ENCODE results near the gene ARRDC4.
"Not testable (repeated sequence)": the region's sequence is repeated elsewhere in the genome, so short reads cannot be mapped to it uniquely, and the experiment has no call there.

Gene ARRDC4

DNA sequence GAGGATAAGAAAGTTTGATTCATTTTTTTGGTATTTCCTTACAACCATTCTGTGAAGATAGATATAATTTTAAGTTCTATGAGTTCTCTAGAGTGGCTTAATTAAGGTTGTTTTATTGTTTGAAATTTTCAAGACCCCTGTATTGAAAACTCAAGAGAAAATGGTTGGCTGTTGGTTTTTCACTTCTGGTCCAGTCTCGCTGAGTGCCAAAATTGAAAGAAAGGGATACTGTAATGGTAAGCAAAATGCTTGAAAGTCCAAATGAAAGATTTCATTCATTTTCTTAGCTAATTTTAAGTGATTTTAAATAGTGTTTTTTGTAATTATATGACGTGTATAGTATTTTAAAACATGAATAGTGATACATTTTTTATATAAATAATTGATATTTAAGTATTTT, 7.4 kb downstream of the ARRDC4 start:
- Histone ChIP-seq H3K4me3 (ENCODE audit: low read depth, low read length) (no peak overlapping the region), H3K27me3 (ENCODE audit: control insufficient read depth, insufficient read depth, low read length) (no peaks in the 10 kb centered on the region), H3K4me1 (ENCODE audit: control insufficient read depth, insufficient read depth, low read length) (no peaks in the 10 kb centered on the region), H3K36me3 (ENCODE audit: control insufficient read depth, insufficient read depth, low read length) (no peaks in the 10 kb centered on the region), H3K9me3 (ENCODE audit: control insufficient read depth, insufficient read depth, low read length) (no peaks in the 10 kb centered on the region), H3K9ac (ENCODE audit: low read depth, low read length) (no peak overlapping the region)

GRCh38 chr15:97968380-97968779, 7.9 kb downstream of the ARRDC4 start:
- no peaks in the 10 kb centered on the region for H3K36me3 ChIP-seq (ENCODE audit: control insufficient read depth, insufficient read depth, low read length)
- H3K9ac ChIP-seq (ENCODE audit: low read depth, low read length) = no peak overlapping the region
- H3K4me3 ChIP-seq (ENCODE audit: low read depth, low read length) = no peak overlapping the region
- no peaks in the 10 kb centered on the region for H3K27me3 ChIP-seq (ENCODE audit: control insufficient read depth, insufficient read depth, low read length)
- no peaks in the 10 kb centered on the region for H3K4me1 ChIP-seq (ENCODE audit: control insufficient read depth, insufficient read depth, low read length)
- no peaks in the 10 kb centered on the region for H3K9me3 ChIP-seq (ENCODE audit: control insufficient read depth, insufficient read depth, low read length)

GRCh38 chr15:97972366-97972765, 11.9 kb downstream of the ARRDC4 start:
- Histone ChIP-seq H3K9ac (ENCODE audit: low read depth, low read length) (no peak overlapping the region), H3K27me3 (ENCODE audit: control insufficient read depth, insufficient read depth, low read length) (no peaks in the 10 kb centered on the region)

GRCh38 chr15:97976129-97976528, 15.6 kb downstream of the ARRDC4 start:
- Histone ChIP-seq H3K27me3 (ENCODE audit: control insufficient read depth, insufficient read depth, low read length) (no peaks in the 10 kb centered on the region), H3K9me3 (ENCODE audit: control insufficient read depth, insufficient read depth, low read length) (no peaks in the 10 kb centered on the region), H3K9ac (ENCODE audit: low read depth, low read length) (no peak overlapping the region), H3K4me3 (ENCODE audit: low read depth, low read length) (no peak overlapping the region), H3K4me1 (ENCODE audit: control insufficient read depth, insufficient read depth, low read length) (no peaks in the 10 kb centered on the region), H3K36me3 (ENCODE audit: control insufficient read depth, insufficient read depth, low read length) (no peaks in the 10 kb centered on the region)

More at GRCh38 chr15:97972366-97972765, 11.9 kb downstream of the ARRDC4 start:
- H3K9me3 ChIP-seq (ENCODE audit: control insufficient read depth, insufficient read depth, low read length) = no peaks in the 10 kb centered on the region
- no peaks in the 10 kb centered on the region for H3K4me1 ChIP-seq (ENCODE audit: control insufficient read depth, insufficient read depth, low read length)
- H3K4me3 ChIP-seq (ENCODE audit: low read depth, low read length) = no peak overlapping the region
- no peaks in the 10 kb centered on the region for H3K36me3 ChIP-seq (ENCODE audit: control insufficient read depth, insufficient read depth, low read length)

- H3K9ac ChIP-seq (ENCODE audit: low read depth, low read length) = no peak overlapping the region
- no peaks in the 10 kb centered on the region for H3K36me3 ChIP-seq (ENCODE audit: control insufficient read depth, insufficient read depth, low read length)
- no peak overlapping the region for H3K4me3 ChIP-seq (ENCODE audit: low read depth, low read length)
- no peaks in the 10 kb centered on the region for H3K27me3 ChIP-seq (ENCODE audit: control insufficient read depth, insufficient read depth, low read length)
- H3K4me1 ChIP-seq (ENCODE audit: control insufficient read depth, insufficient read depth, low read length) = no peaks in the 10 kb centered on the region
- no peaks in the 10 kb centered on the region for H3K9me3 ChIP-seq (ENCODE audit: control insufficient read depth, insufficient read depth, low read length)
These were observed 16.4 kb downstream of the ARRDC4 start for GRCh38 chr15:97976766-97977503.

DNA sequence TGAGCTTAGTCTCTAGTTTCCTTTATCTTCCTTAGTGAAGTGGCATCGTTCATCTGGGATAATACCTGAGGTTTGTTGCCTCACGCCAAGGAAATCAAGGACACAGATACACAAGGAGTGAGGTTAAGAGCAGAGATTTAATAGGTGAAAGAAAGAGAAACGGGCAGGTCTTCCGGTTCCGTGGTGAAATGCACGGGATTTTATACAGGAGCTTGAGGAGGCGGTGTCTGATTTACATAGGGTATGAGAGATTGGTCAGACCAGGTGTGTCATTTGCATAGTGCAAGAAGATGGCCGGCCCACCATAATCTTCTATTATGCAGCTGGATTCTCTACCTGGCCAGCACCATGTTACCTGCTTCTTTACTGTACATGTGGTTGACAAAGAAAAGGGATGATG, 17.2 kb downstream of the ARRDC4 start:
- Histone ChIP-seq H3K4me3 (ENCODE audit: low read depth, low read length) (no peak overlapping the region), H3K4me1 (ENCODE audit: control insufficient read depth, insufficient read depth, low read length) (no peaks in the 10 kb centered on the region), H3K9me3 (ENCODE audit: control insufficient read depth, insufficient read depth, low read length) (no peaks in the 10 kb centered on the region), H3K9ac (ENCODE audit: low read depth, low read length) (no peak overlapping the region), H3K27me3 (ENCODE audit: control insufficient read depth, insufficient read depth, low read length) (no peaks in the 10 kb centered on the region), H3K36me3 (ENCODE audit: control insufficient read depth, insufficient read depth, low read length) (no peaks in the 10 kb centered on the region)

DNA sequence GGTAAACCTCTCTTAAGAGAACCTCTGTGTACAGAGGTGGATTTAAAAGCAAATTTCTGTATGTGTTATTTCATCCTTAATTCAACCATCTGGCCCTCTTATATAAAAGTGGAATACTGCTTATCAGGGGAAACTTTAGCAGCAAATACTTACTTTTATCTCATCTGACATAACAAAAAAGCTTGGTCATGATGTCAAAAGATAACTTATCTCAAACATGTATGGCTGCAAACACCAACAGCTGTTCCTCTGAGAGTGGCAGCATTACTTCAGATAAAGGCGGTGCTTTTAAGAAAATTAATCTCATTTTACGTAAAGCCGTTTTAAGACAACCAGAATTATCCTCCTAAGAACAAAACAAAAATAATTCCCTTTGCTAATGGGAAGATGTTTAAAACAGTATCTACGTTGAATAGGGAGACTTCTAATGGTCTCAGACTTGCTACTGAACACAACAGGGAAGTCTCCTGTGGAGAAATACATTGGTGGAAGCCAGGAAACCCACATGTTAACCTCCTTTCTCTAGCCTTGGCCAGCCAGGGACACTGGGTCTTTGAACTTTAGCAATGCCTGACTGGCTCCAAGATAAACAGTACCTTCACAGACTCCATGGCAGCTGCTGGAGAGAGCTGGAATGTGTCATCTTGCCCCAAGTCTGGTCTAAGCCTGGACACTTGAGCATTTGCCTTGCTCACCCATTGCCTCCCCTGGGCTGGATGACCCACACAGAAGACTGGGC, 18.1 kb downstream of the ARRDC4 start:
- H3K4me1 ChIP-seq (ENCODE audit: control insufficient read depth, insufficient read depth, low read length) = no peaks in the 10 kb centered on the region

DNA sequence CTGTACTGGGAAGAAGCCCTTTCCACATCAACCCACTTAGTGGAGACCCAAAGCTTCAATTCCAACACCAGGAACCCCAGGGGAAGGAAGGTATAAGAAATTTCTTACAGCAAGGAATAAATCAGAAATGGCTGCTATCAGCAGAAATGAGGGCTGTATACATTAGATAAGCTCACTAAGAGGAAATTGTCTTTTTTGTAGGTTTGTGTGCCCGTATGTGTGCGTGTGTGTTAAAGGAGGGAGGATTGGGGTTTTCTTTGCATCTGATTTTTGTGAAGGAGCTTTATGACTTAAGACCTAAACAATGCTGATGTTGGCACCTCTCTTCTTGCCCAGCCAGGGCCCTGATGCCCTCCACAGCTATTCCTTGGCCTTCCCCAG, 18.6 kb downstream of the ARRDC4 start:
- Histone ChIP-seq H3K4me3 (ENCODE audit: low read depth, low read length) (no peak overlapping the region), H3K36me3 (ENCODE audit: control insufficient read depth, insufficient read depth, low read length) (no peaks in the 10 kb centered on the region), H3K27me3 (ENCODE audit: control insufficient read depth, insufficient read depth, low read length) (no peaks in the 10 kb centered on the region), H3K9me3 (ENCODE audit: control insufficient read depth, insufficient read depth, low read length) (no peaks in the 10 kb centered on the region), H3K9ac (ENCODE audit: low read depth, low read length) (no peak overlapping the region), H3K4me1 (ENCODE audit: control insufficient read depth, insufficient read depth, low read length) (no peaks in the 10 kb centered on the region)

More for the DNA sequence above, 18.1 kb downstream of the ARRDC4 start:
- H3K4me3 ChIP-seq (ENCODE audit: low read depth, low read length) = no peak overlapping the region
- H3K9me3 ChIP-seq (ENCODE audit: control insufficient read depth, insufficient read depth, low read length) = no peaks in the 10 kb centered on the region
- H3K9ac ChIP-seq (ENCODE audit: low read depth, low read length) = no peak overlapping the region
- no peaks in the 10 kb centered on the region for H3K27me3 ChIP-seq (ENCODE audit: control insufficient read depth, insufficient read depth, low read length)
- no peaks in the 10 kb centered on the region for H3K36me3 ChIP-seq (ENCODE audit: control insufficient read depth, insufficient read depth, low read length)

- Histone ChIP-seq H3K36me3 (ENCODE audit: control insufficient read depth, insufficient read depth, low read length) (no peaks in the 10 kb centered on the region), H3K27me3 (ENCODE audit: control insufficient read depth, insufficient read depth, low read length) (no peaks in the 10 kb centered on the region), H3K4me3 (ENCODE audit: low read depth, low read length) (no peak overlapping the region), H3K9me3 (ENCODE audit: control insufficient read depth, insufficient read depth, low read length) (no peaks in the 10 kb centered on the region), H3K9ac (ENCODE audit: low read depth, low read length) (no peak overlapping the region), H3K4me1 (ENCODE audit: control insufficient read depth, insufficient read depth, low read length) (no peaks in the 10 kb centered on the region)
These were observed 20.6 kb downstream of the ARRDC4 start for GRCh38 chr15:97981058-97981457.

- Histone ChIP-seq H3K36me3 (ENCODE audit: control insufficient read depth, insufficient read depth, low read length) (no peaks in the 10 kb centered on the region), H3K4me1 (ENCODE audit: control insufficient read depth, insufficient read depth, low read length) (no peaks in the 10 kb centered on the region), H3K9me3 (ENCODE audit: control insufficient read depth, insufficient read depth, low read length) (peaks cover 3% of the 10 kb centered on the region), H3K9ac (ENCODE audit: low read depth, low read length) (no peak overlapping the region), H3K27me3 (ENCODE audit: control insufficient read depth, insufficient read depth, low read length) (no peaks in the 10 kb centered on the region), H3K4me3 (ENCODE audit: low read depth, low read length) (no peak overlapping the region)
These were observed 21.3 kb downstream of the ARRDC4 start for GRCh38 chr15:97981758-97982157.

- H3K27me3 ChIP-seq (ENCODE audit: control insufficient read depth, insufficient read depth, low read length) = no peaks in the 10 kb centered on the region
- no peaks in the 10 kb centered on the region for H3K36me3 ChIP-seq (ENCODE audit: control insufficient read depth, insufficient read depth, low read length)
- peaks cover 5% of the 10 kb centered on the region for H3K9me3 ChIP-seq (ENCODE audit: control insufficient read depth, insufficient read depth, low read length)
- H3K4me3 ChIP-seq (ENCODE audit: low read depth, low read length) = no peak overlapping the region
- H3K4me1 ChIP-seq (ENCODE audit: control insufficient read depth, insufficient read depth, low read length) = no peaks in the 10 kb centered on the region
- no peak overlapping the region for H3K9ac ChIP-seq (ENCODE audit: low read depth, low read length)
These were observed 23.7 kb downstream of the ARRDC4 start for GRCh38 chr15:97984157-97984556.

DNA sequence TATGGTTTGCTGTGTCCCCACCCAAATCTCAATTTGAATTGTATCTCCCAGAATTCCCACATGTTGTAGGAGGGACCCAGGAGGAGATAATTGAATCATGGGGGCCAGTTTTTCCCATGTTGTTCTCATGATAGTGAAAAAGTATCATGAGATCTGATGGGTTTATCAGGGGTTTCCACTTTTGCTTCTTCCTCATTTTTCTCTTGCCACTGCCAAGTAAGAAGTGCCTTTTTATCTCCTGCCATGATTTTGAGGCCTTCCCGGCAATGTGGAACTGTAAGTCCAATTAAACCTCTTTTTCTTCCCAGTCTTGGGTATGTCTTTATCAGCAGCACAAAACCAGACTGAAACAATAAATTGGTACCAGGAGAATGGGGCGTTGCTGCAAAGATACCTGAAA, 25.5 kb downstream of the ARRDC4 start:
- not testable (repeated sequence) for H3K27me3 ChIP-seq (ENCODE audit: control insufficient read depth, insufficient read depth, low read length); H3K4me3 ChIP-seq (ENCODE audit: low read depth, low read length); H3K9me3 ChIP-seq (ENCODE audit: control insufficient read depth, insufficient read depth, low read length); H3K36me3 ChIP-seq (ENCODE audit: control insufficient read depth, insufficient read depth, low read length); H3K4me1 ChIP-seq (ENCODE audit: control insufficient read depth, insufficient read depth, low read length); H3K9ac ChIP-seq (ENCODE audit: low read depth, low read length)

Data from iPS-15b (cell line).